ENCODE results near the gene MRPS7. TPM values are rescaled to one million over a fixed set of nuclear protein-coding genes. Genes with fewer than 3 reads are reported as not detected.

The MRPS7 gene
- 77.5 and 77.7 TPM in 2 replicates for total RNA-seq (2014; rRNA removed; shearing (Covaris generic))

GRCh38 chr17:75261336-75262111, at the start of gene MRPS7, which contains the start of gene GGA3:
MRPS7 (plus strand) TSS chr17:75261879; CDS start chr17:75261901, 22 bp downstream.
GGA3 (minus strand) TSS chr17:75261606; CDS start chr17:75261587, 19 bp downstream.
- peak; percentile 94 for DNase-seq (ENCODE audit: low spot score)

GRCh38 chr17:75218131-75218530, 43.5 kb upstream of the MRPS7 start:
- no peak for DNase-seq (ENCODE audit: low spot score)

- no peak for DNase-seq (ENCODE audit: low spot score)
Observed at GRCh38 chr17:75219815-75220214, 41.9 kb upstream of the MRPS7 start.

GRCh38 chr17:75225016-75225415, 36.7 kb upstream of the MRPS7 start:
- no peak for DNase-seq (ENCODE audit: low spot score)

GRCh38 chr17:75227729-75228128, 34.0 kb upstream of the MRPS7 start:
- DNase-seq (ENCODE audit: low spot score), result no peak

GRCh38 chr17:75228305-75228704, 33.4 kb upstream of the MRPS7 start:
- DNase-seq (ENCODE audit: low spot score), result no peak

- DNase-seq (ENCODE audit: low spot score), result no peak
Observed at GRCh38 chr17:75228847-75229246, 32.8 kb upstream of the MRPS7 start.

- DNase-seq (ENCODE audit: low spot score), result no peak
Observed at GRCh38 chr17:75231071-75231470, 30.6 kb upstream of the MRPS7 start.

- no peak for DNase-seq (ENCODE audit: low spot score)
Observed at GRCh38 chr17:75231741-75232464, 29.8 kb upstream of the MRPS7 start.

GRCh38 chr17:75232786-75233185, 28.9 kb upstream of the MRPS7 start:
- DNase-seq (ENCODE audit: low spot score), result no peak

- DNase-seq (ENCODE audit: low spot score), result no peak
Observed at GRCh38 chr17:75237100-75238014, 24.3 kb upstream of the MRPS7 start.

- no peak for DNase-seq (ENCODE audit: low spot score)
Observed at GRCh38 chr17:75238020-75238580, 23.6 kb upstream of the MRPS7 start.

GRCh38 chr17:75238684-75239191, 22.9 kb upstream of the MRPS7 start:
- DNase-seq (ENCODE audit: low spot score), result peak; percentile 56

- DNase-seq (ENCODE audit: low spot score), result no peak
Observed at GRCh38 chr17:75239214-75239613, 22.5 kb upstream of the MRPS7 start.

- no peak for DNase-seq (ENCODE audit: low spot score)
Observed at GRCh38 chr17:75239778-75240393, 21.8 kb upstream of the MRPS7 start.

GRCh38 chr17:75240394-75241142, 21.1 kb upstream of the MRPS7 start:
- peak; percentile 48 for DNase-seq (ENCODE audit: low spot score)

GRCh38 chr17:75241143-75241430, 20.6 kb upstream of the MRPS7 start:
- DNase-seq (ENCODE audit: low spot score), result no peak

- no peak for DNase-seq (ENCODE audit: low spot score)
Observed at GRCh38 chr17:75241502-75241901, 20.2 kb upstream of the MRPS7 start.

GRCh38 chr17:75241996-75242460, 19.7 kb upstream of the MRPS7 start:
- DNase-seq (ENCODE audit: low spot score), result no peak

- DNase-seq (ENCODE audit: low spot score), result no peak
Observed at GRCh38 chr17:75242461-75243042, 19.1 kb upstream of the MRPS7 start.
